Spinal cord (tissue), 10 donors: ENCODE data around the gene ZNF229. TPM values are rescaled to one million over a fixed set of nuclear protein-coding genes. Genes with fewer than 3 reads are reported as not detected.
"Not testable (repeated sequence)": the region's sequence is repeated elsewhere in the genome, so short reads cannot be mapped to it uniquely, and the experiment has no call there.

Experiments used
- DNase-seq, 6 donors: peaks; one replicate each; pipeline versions ENCODE4 v3.0.0 to v3.0.0-alpha.2; 2013 to 2015; ENCODE audit warnings: low spot score in 6 of 6, low read depth in 4 of 6
- H3K27ac ChIP-seq: one replicate; pipeline ENCODE4 v1.5.1; 2013; ENCODE audit warnings: low read depth, low read length, control low read depth
- H3K27me3 ChIP-seq: one replicate; pipeline ENCODE4 v1.6.1; 2013; ENCODE audit warnings: low read length; ENCODE audit not compliant: control insufficient read depth, insufficient read depth
- H3K36me3 ChIP-seq: one replicate; pipeline ENCODE4 v1.6.1; 2013; ENCODE audit warnings: low read length; ENCODE audit not compliant: control insufficient read depth, insufficient read depth
- H3K4me1 ChIP-seq: one replicate; pipeline ENCODE4 v1.6.1; 2013; ENCODE audit warnings: low read length; ENCODE audit not compliant: control insufficient read depth, insufficient read depth
- H3K4me3 ChIP-seq: one replicate; pipeline ENCODE4 v1.5.1; 2013; ENCODE audit warnings: low read depth, low read length, control low read depth
- H3K9me3 ChIP-seq: one replicate; pipeline ENCODE4 v1.6.1; 2013; ENCODE audit warnings: low read length; ENCODE audit not compliant: control insufficient read depth, insufficient read depth
- WGBS: methylation state at CpG from one replicate; pipeline ENCODE4 v1.1.5; 2013; ENCODE audit warnings: missing lambda C conversion rate; ENCODE audit not compliant: insufficient coverage; 5-methylcytosine and 5-hydroxymethylcytosine counted together
- polyA plus RNA-seq, 2 donors: library from polyadenylated mRNA; unstranded; fragments of 120-200 nt; gene quantifications; one replicate each; pipeline ENCODE4 v1.2.1, GENCODE V29; 2013; ENCODE audit not compliant: insufficient read length in 2 of 2
- total RNA-seq, 2 donors: library from RNA; depleted of rRNA in 1 of 2; stranded (reverse); fragments of 120-200 nt in 1 of 2; fragments of >200 nt in 1 of 2; gene quantifications; one replicate each; pipeline versions ENCODE4 v1.2.3 to v1.2.4, GENCODE V29; 2013 to 2014
- donor health status: healthy.

The ZNF229 gene
- total and polyA plus RNA-seq, 4 donors = 10.1 to 17.3 (median 12.8) TPM

DNA sequence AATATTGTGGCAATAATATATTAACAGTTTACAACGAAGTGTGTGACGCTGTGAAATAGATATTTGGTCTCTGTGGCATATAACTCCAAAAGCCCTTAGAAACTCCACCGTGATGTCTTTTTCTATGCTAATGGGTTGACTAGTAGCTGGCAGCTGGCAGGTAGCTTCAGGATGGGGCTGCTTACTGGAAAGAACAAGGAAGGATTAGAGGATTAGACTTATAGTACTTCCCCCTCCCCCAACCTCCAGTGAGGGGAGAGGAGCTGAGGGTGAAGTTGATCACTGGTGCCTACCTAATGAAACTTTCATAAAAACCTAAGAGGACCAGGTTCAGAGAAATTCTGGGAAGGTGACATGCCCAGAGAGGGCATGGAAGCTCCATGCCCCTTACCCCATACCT is 9.8 kb downstream of the ZNF229 start:
- H3K27ac ChIP-seq = no peak overlapping the region
- H3K4me1 ChIP-seq = no peaks in the 10 kb centered on the region
- no peak for DNase-seq
- peaks cover 10% of the 10 kb centered on the region for H3K9me3 ChIP-seq
- WGBS = no CpG with 5 or more reads among the region's 3 CpGs
- no peaks in the 10 kb centered on the region for H3K27me3 ChIP-seq
- no peak overlapping the region for H3K4me3 ChIP-seq
- peaks cover 27% of the 10 kb centered on the region for H3K36me3 ChIP-seq

DNA sequence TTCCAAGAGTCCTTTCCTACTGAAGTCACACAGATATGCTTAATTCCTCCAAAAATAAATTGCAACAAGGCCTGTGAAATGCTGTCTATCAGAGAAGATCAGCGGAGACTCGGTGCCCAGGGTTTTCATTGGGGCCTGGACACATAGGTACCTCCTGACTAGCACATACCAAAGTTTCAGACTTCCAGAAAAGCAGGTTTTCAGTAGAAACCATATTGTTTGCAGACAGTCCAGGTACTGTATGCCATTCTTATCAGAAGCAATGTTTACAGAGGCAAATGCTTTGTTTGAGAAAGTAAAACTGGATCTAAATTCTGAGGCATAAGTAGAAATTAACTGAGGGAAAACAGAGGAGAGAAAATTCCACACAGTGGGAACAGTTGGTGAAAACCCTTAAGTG is 12.8 kb downstream of the ZNF229 start:
- peaks cover 12% of the 10 kb centered on the region for H3K9me3 ChIP-seq
- DNase-seq = no peak
- H3K27ac ChIP-seq = no peak overlapping the region
- H3K4me1 ChIP-seq = no peaks in the 10 kb centered on the region
- 100% methylated on average over 2 of the region's 2 CpGs for WGBS
- H3K4me3 ChIP-seq = no peak overlapping the region
- peaks cover 26% of the 10 kb centered on the region for H3K36me3 ChIP-seq
- no peaks in the 10 kb centered on the region for H3K27me3 ChIP-seq

DNA sequence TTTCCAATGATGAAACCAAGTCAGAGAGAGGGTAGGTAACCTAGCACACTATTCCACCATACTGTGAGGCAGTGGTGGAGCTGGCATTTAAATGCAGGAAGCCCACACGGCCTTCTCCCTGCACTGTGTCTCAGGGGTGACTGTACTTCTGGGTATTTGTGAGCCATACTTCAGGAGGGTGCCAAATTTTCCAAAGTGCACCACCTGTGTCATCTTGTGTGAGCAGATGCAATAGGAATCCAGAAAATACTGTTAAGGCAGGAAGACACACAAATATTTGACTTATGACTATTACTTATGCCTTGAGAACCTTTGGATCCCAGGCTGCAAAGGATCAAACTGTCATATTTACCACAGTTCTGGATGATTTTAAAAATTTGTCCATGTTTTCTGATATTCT is 17.3 kb downstream of the ZNF229 start:
- H3K27ac ChIP-seq = no peak overlapping the region
- no peaks in the 10 kb centered on the region for H3K4me1 ChIP-seq
- DNase-seq = no peak
- 100% methylated on average over 1 of the region's 1 CpG for WGBS
- H3K27me3 ChIP-seq = no peaks in the 10 kb centered on the region
- peaks cover 36% of the 10 kb centered on the region for H3K36me3 ChIP-seq
- no peak overlapping the region for H3K4me3 ChIP-seq
- H3K9me3 ChIP-seq = peaks cover 27% of the 10 kb centered on the region

DNA sequence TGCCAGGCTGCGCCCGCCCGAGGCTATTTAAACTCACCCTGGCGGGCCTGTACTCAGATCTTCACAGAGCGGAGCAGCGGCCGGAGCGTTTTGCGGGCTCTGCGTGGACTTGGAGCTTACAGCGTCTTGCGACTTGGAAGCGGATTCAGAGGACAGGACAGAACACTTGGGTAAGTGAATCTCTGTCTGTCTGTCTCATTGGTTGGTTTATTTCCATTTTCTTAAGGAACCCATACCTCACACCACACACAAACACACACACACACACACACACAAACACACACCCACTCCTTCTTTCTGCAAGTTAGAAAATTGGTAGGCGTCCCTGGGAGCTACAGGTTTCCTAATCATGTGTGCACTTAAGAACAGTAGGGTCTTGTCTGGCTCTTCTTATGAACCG is 32.7 kb downstream of the ZNF229 start:
- H3K4me1 ChIP-seq, H3K9me3 ChIP-seq, H3K36me3 ChIP-seq, H3K27ac ChIP-seq, H3K27me3 ChIP-seq, H3K4me3 ChIP-seq, DNase-seq: not testable (repeated sequence)
- 100% methylated on average over 1 of the region's 15 CpGs for WGBS

DNA sequence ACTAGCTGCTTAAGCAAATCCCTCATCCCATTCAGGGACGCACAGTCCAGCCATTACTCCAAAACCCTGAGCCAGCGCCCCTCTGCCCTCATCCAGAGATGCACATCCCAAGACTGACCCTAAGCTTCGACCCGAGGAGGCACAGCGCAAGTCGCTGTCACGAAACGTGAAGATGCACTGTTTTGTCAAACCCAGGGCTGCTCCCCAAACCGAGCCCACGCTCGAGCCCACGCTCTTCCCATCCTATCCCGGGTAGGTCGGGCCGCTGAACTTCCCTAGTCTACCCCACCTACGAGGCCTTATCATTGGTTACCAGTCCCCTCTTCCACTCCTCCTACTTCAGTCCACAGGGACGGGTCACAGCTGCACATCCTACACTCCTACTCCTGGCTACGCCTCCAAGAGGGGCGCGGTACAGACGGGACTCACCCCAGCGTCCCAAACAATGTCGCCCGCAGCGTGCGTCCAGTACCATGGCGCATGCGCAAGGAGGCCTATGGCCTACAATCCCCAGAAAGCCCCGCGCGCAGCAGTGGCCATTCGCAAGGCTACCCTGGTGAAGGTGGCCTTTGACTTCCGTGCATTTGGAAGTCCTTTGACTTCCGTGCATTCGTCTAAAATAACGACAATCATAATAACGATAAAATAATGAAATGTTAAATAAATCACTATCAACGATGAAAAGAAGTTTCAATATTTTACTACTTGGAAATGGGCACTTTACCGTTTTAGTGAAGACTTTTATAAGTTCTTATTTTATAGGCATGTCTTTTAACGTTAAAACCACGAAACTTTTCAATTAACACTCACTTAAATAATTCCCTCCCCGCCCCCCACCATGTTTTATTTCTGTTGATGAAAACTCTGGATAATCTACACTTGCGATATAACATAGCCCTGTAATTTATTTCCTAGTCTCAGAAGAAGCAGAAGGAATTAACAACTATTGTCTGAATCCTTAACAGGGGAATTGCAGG is 46.8 kb downstream of the ZNF229 start, which contains the start of gene ZNF285:
Gene ZNF285, minus strand, starts transcription at position 470 of the 977 bp plus-strand sequence. CDS start 4,395 bp downstream, outside the sequence.
- H3K9me3 ChIP-seq = peaks cover 2% of the 10 kb centered on the region
- H3K27ac ChIP-seq = peak within 1 kb of the TSS; percentile 26
- H3K36me3 ChIP-seq = no peaks in the 10 kb centered on the region
- 0% methylated on average over 32 of the region's 43 CpGs for WGBS
- DNase-seq = peak; percentile 91 to 98 (median 92)
- H3K4me3 ChIP-seq = peak within 1 kb of the TSS; percentile 47
- H3K27me3 ChIP-seq = no peaks in the 10 kb centered on the region
- H3K4me1 ChIP-seq = peaks cover 8% of the 10 kb centered on the region

DNA sequence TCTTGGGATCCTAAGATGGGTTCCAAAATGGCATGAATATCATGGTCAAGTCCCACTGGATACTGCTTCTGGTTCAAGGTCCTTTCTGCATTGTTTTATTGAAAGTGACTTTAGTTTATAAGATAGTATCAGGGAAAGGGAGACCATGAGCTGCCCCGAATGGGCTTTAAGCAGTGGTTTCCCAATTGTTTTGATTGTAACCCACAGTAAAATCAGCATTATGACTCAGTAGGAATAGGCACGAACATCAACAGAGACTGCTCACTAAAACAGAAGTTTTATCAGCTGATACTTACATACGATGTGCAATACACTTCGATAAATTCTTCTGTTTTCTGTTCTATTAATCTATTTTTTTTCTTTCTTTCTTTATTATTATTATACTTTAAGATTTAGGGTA is 59.0 kb downstream of the ZNF229 start:
- H3K27ac ChIP-seq, DNase-seq, H3K9me3 ChIP-seq, H3K4me3 ChIP-seq, H3K36me3 ChIP-seq, H3K27me3 ChIP-seq, H3K4me1 ChIP-seq: not testable (repeated sequence)
- 100% methylated on average over 1 of the region's 4 CpGs for WGBS

Other genes starting within 250 kb of the ZNF229 start
- 10 to 100 TPM; 33.8 to 38.5 TPM for gene ZNF227, start 235.9 kb downstream of the ZNF229 start, total RNA-seq
- gene ZNF227, start 235.9 kb downstream of the ZNF229 start, polyA plus RNA-seq = 10 to 100 TPM; 23.8 to 27.3 TPM
- 1 to 10 TPM; 4.9 to 6.9 TPM for gene ZNF233, start 188.6 kb downstream of the ZNF229 start, total RNA-seq
- gene ZNF233, start 188.6 kb downstream of the ZNF229 start, polyA plus RNA-seq = 1 to 10 TPM; 6.4 to 7.3 TPM
- 10 to 100 TPM; 14.9 to 16.0 TPM for gene ZNF235, start 143.4 kb downstream of the ZNF229 start, total RNA-seq
- gene ZNF235, start 143.4 kb downstream of the ZNF229 start, polyA plus RNA-seq = 1 to 10 TPM; 7.5 to 9.3 TPM
- 10 to 100 TPM; 15.0 to 17.1 TPM for gene ZNF112, start 91.8 kb downstream of the ZNF229 start, total RNA-seq
- gene ZNF112, start 91.8 kb downstream of the ZNF229 start, polyA plus RNA-seq = 10 to 100 TPM in 1 of 2 donors, 1 to 10 TPM in 1; 8.5 to 14.4 TPM
- 10 to 100 TPM; 13.4 to 14.8 TPM for gene ZNF285, start 46.9 kb downstream of the ZNF229 start, total RNA-seq
- gene ZNF285, start 46.9 kb downstream of the ZNF229 start, polyA plus RNA-seq = 10 to 100 TPM; 12.2 to 15.0 TPM
- 10 to 100 TPM; 15.5 to 15.8 TPM for gene ZNF180, start 52.0 kb upstream of the ZNF229 start, total RNA-seq
- gene ZNF180, start 52.0 kb upstream of the ZNF229 start, polyA plus RNA-seq = 10 to 100 TPM in 1 of 2 donors, 1 to 10 TPM in 1; 9.0 to 12.5 TPM
- under 1 TPM in 1 of 2 donors, not detected in 1; 0.10 TPM for gene CEACAM20, start 81.2 kb upstream of the ZNF229 start, total RNA-seq
- gene CEACAM20, start 81.2 kb upstream of the ZNF229 start, polyA plus RNA-seq = not detected
- gene IGSF23, start 165.1 kb upstream of the ZNF229 start, total RNA-seq = not detected
- not detected for gene IGSF23, start 165.1 kb upstream of the ZNF229 start, polyA plus RNA-seq
- gene PVR, start 195.4 kb upstream of the ZNF229 start, total RNA-seq = 10 to 100 TPM; 25.3 to 29.8 TPM
- 10 to 100 TPM; 25.7 to 26.3 TPM for gene PVR, start 195.4 kb upstream of the ZNF229 start, polyA plus RNA-seq
- 1 to 10 TPM in 1 of 2 donors, under 1 TPM in 1; 0.79 to 4.1 TPM for gene CEACAM19, start 223.0 kb upstream of the ZNF229 start, total RNA-seq
- 10 to 100 TPM in 1 of 2 donors, 1 to 10 TPM in 1; 9.9 to 21.5 TPM for gene CEACAM19, start 223.0 kb upstream of the ZNF229 start, polyA plus RNA-seq